ENCODE measurements around the gene PCDHA9.
A peak's percentile ranks its signal among the peaks of the same experiment; 100 is the strongest.

PCDHA9 gene

GRCh38 chr5:140881889-140882590 is 33.9 kb downstream of the PCDHA9 start, which contains the start of gene PCDHA13:
PCDHA13 (plus strand) TSS chr5:140882124; CDS start chr5:140882269, 145 bp downstream.
- DNase-seq, result peak; percentile 27

GRCh38 chr5:140882591-140882899 is 34.4 kb downstream of the PCDHA9 start:
- DNase-seq, result peak; percentile 16

- no peak for DNase-seq
These were observed 35.2 kb downstream of the PCDHA9 start for GRCh38 chr5:140883373-140883772.

- no peak for DNase-seq
These were observed 35.9 kb downstream of the PCDHA9 start for GRCh38 chr5:140883927-140884697.

Measured in NCI-H226 (cell line).